Measurements from ENCODE around the gene C17orf100. TPM values are rescaled to one million over a fixed set of nuclear protein-coding genes. Genes with fewer than 3 reads are reported as not detected.
"Not testable (repeated sequence)": the region's sequence is repeated elsewhere in the genome, so short reads cannot be mapped to it uniquely, and the experiment has no call there.

The C17orf100 gene
- total and polyA plus RNA-seq, 2 of the 13 experiments (the other 11 are each of a cell fraction or from before 2014, with no cell fraction given), result 3.6 to 8.7 TPM

GRCh38 chr17:6660805-6661463 is 9.4 kb downstream of the C17orf100 start (continued):
- TF ChIP-seq CBX1 (IDR thresholded peaks at IDR 0.05; ENCODE audit: low read depth), result no peak

- Histone ChIP-seq H3K27ac (ENCODE audit: extremely low read length, insufficient read depth, low read length) (no peak overlapping the region), H3K4me3 (replicated peaks in 1 of 3; ENCODE audit: insufficient read depth in 1 of 3, low read depth in 2 of 3, low read length in 3 of 3) (no peak overlapping the region), H3K9me3 (ENCODE audit: low read length) (no peaks in the 10 kb centered on the region), H2AFZ (ENCODE audit: low read length) (no peak overlapping the region), H3K4me2 (ENCODE audit: low read depth, low read length) (no peak overlapping the region), H3K27me3 (ENCODE audit: control insufficient read depth in 1 of 2, insufficient read depth in 2 of 2, low read length in 2 of 2) (no peaks in the 10 kb centered on the region), H3K79me2 (ENCODE audit: insufficient read depth, low read length) (no peaks in the 10 kb centered on the region), H3K9ac (ENCODE audit: insufficient read depth, low read depth, low read length) (no peak overlapping the region), H3K36me3 (replicated peaks in 1 of 2; ENCODE audit: control insufficient read depth in 1 of 2, insufficient read depth in 2 of 2, low read length in 2 of 2) (no peaks in the 10 kb centered on the region), H3K4me1 (ENCODE audit: insufficient read depth, low read length) (peaks cover 9% of the 10 kb centered on the region), H4K20me1 (ENCODE audit: insufficient read depth, low read length) (no peaks in the 10 kb centered on the region)
- CTCF ChIA-PET (ENCODE audit: low intra/inter-chr PET ratio, low total read pairs), result no interaction called here
- in situ Hi-C loops (cut with HindIII; ENCODE audit: extremely low pct_ligation_motif_present, low pct_unique_long_range_greater_than_20kb), result loop anchor here (10.0 kb wide), 2 partner anchors 173 to 353 kb away; partner anchors contain the start of genes RNASEK and TEKT1
- no peak for TF ChIP-seq ZNF841 (CRISPR knock-in tag; IDR thresholded peaks at IDR 0.05; ENCODE audit: borderline replicate concordance)
- POLR2A ChIA-PET, result interaction anchor here (1.0 to 1.3 kb wide), 3 partner anchors 15 to 52 kb away, joined by 3 to 4 read pairs (median 4); partner anchors contain the start of gene SLC13A5
- no peak for ATAC-seq
- intact Hi-C loops (cut with micrococcal nuclease; ENCODE audit: unreplicated experiment), result loop anchor here (5.0 kb wide), 1 partner anchor 346 kb away; no protein-coding TSS in a partner anchor
- WGBS (ENCODE audit: low lambda C conversion rate), result 67% methylated on average over 2 of the region's 2 CpGs
- no peak for FAIRE-seq
- DNase-seq (ENCODE audit: low spot score), result no peak
- no TSS peak for BruUV-seq (replicated peaks)
Observed at GRCh38 chr17:6661464-6661848, 9.9 kb downstream of the C17orf100 start.

GRCh38 chr17:6663200-6663599 is 11.6 kb downstream of the C17orf100 start:
- H3K4me3 ChIP-seq (replicated peaks in 1 of 3; ENCODE audit: insufficient read depth in 1 of 3, low read depth in 2 of 3, low read length in 3 of 3); ATAC-seq; CTCF ChIA-PET (ENCODE audit: low intra/inter-chr PET ratio, low total read pairs); H4K20me1 ChIP-seq (ENCODE audit: insufficient read depth, low read length); BruUV-seq (replicated peaks); H3K9me3 ChIP-seq (ENCODE audit: low read length); H3K4me2 ChIP-seq (ENCODE audit: low read depth, low read length); FAIRE-seq; H3K79me2 ChIP-seq (ENCODE audit: insufficient read depth, low read length); H3K9ac ChIP-seq (ENCODE audit: insufficient read depth, low read depth, low read length); H3K27ac ChIP-seq (ENCODE audit: extremely low read length, insufficient read depth, low read length); DNase-seq (ENCODE audit: low spot score); H3K27me3 ChIP-seq (ENCODE audit: control insufficient read depth in 1 of 2, insufficient read depth in 2 of 2, low read length in 2 of 2); H3K36me3 ChIP-seq (replicated peaks in 1 of 2; ENCODE audit: control insufficient read depth in 1 of 2, insufficient read depth in 2 of 2, low read length in 2 of 2); H2AFZ ChIP-seq (ENCODE audit: low read length): not testable (repeated sequence)
- in situ Hi-C loops (cut with HindIII; ENCODE audit: extremely low pct_ligation_motif_present, low pct_unique_long_range_greater_than_20kb) (loop anchor here (10.0 kb wide), 2 partner anchors 172 to 352 kb away; partner anchors contain the start of genes RNASEK and TEKT1), intact Hi-C loops (cut with micrococcal nuclease; ENCODE audit: unreplicated experiment) (loop anchor here (5.0 kb wide), 1 partner anchor 344 kb away; no protein-coding TSS in a partner anchor)
- peaks cover 22% of the 10 kb centered on the region for H3K4me1 ChIP-seq (ENCODE audit: insufficient read depth, low read length)
- POLR2A ChIA-PET, result interaction anchor here (1.4 kb wide), 1 partner anchor 50 kb away, joined by 4 read pairs; the partner anchor contains the start of gene SLC13A5
- WGBS (ENCODE audit: low lambda C conversion rate), result 80% methylated on average over 14 of the region's 14 CpGs
